HUES6 (cell line): Measurements from ENCODE around the gene GAK.

ENCODE experiments used
- H3K27ac ChIP-seq: 2 replicates; pipeline ENCODE4 v1.7.0; 2013; ENCODE audit warnings: low read depth, mild to moderate bottlenecking, low read length, inconsistent platforms
- H3K27me3 ChIP-seq: 2 replicates; pipeline ENCODE4 v1.6.1; 2013; ENCODE audit warnings: low read length; ENCODE audit not compliant: control insufficient read depth, insufficient read depth
- H3K36me3 ChIP-seq: 2 replicates; pipeline ENCODE4 v1.6.1; 2013; ENCODE audit warnings: low read length; ENCODE audit not compliant: control insufficient read depth, insufficient read depth
- H3K4me1 ChIP-seq: 2 replicates; pipeline ENCODE4 v1.6.1; 2013; ENCODE audit warnings: low read length; ENCODE audit not compliant: control insufficient read depth, insufficient read depth
- H3K4me3 ChIP-seq: 2 replicates; pipeline ENCODE4 v1.5.1; 2013; ENCODE audit warnings: low read depth, low read length
- H3K9ac ChIP-seq: one replicate; pipeline ENCODE4 v1.6.1; 2013; ENCODE audit warnings: mild to moderate bottlenecking, low read length
- H3K9me3 ChIP-seq: 2 replicates; pipeline ENCODE4 v1.6.1; 2013; ENCODE audit warnings: low read depth, low read length; ENCODE audit not compliant: control insufficient read depth, insufficient read depth

GAK gene

DNA sequence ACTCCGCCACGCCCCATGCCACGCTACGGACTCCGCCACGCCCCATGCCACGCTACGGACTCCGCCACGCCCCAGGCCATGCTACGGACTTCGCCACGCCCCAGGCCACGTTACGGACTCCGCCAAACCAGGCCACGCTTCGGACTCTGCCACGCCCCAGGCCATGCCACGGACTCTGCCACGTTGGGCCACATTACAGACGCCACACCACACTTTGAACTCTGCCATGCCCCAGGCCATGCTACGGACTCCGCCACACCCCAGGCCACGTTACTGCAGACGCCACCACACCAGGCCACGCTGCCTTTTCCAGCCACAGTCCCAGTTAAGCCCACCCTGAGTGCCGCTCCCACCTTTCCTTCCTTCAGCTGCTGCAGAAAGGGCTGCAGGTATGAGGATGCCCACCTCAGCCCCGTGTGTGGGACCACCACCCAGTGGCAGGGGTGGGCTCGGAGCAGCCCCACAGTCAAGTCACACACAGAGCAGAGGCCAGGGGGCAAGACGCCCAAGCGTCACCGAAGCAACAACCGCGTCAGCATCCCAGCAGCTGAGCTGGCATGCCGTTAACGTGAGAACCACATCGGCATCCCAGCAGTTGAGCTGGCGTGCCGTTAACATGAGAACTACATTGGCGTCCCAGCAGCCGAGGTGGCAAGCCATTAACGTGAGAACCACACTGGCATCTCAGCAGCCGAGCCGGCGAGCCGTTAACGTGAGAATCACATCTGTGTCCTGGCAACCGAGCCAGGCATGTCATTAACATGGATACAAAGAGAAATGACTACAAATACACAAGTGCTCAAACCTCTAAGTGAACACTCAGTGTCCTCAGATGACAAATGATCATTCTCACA, 26.4 kb downstream of the GAK start:
- Histone ChIP-seq H3K4me3 (no peak overlapping the region), H3K4me1 (peaks cover 8% of the 10 kb centered on the region), H3K36me3 (peaks cover 19% of the 10 kb centered on the region), H3K27ac (no peak overlapping the region), H3K9ac (no peak overlapping the region), H3K27me3 (no peaks in the 10 kb centered on the region), H3K9me3 (no peaks in the 10 kb centered on the region)

DNA sequence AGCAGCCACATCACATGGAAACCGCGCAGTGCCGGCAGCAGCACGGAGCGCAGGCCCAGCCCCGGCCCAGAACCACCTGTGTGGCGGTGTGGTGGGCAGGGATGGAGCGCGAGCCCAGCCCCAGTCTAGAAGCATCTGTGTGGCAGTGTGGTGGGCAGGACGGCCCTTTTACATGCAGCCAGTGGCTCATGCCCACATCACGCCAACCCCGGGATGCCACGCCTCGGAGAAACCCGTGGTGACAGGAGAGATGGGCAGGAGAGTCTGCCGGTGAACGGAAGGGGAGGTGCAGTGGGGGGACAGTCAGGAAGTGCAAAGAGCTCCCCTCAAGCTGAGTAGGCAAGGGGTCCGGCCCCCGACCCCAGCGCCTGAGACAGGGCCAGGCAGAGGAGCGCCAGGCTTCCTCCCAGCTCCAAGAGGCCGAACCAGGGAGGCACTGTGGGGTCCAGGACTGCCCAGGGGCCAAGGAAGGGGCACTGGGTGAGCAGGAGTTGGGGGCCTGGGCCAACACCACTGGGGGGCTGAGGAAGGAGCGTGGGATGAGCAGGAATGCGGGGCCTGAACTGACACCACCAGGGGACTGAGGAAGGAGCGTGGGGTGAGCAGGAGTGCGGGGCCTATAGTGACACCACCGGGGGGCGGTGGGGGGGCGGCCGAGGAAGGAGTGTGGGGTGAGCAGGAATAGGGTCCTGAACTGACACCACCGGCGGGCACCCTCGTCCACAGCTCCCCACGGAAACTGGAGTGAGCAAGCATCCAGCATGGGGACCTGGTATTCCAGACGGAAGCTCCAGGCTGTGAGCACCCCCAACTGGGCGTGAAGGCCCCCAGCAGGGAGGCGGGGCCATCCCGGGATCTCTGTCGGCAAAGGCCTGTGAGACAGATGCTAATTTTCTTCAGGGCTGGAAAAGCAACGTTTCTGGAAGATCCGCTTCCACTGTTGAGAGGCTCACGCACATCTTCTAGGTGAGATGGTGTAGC, 28.8 kb downstream of the GAK start:
- H3K4me3 ChIP-seq: no peak overlapping the region
- H3K9me3 ChIP-seq: no peaks in the 10 kb centered on the region
- peaks cover 18% of the 10 kb centered on the region for H3K36me3 ChIP-seq
- peaks cover 8% of the 10 kb centered on the region for H3K4me1 ChIP-seq
- H3K9ac ChIP-seq: no peak overlapping the region
- peak overlapping the region; percentile 1; the same call in 1 of the 2 replicates for H3K27ac ChIP-seq
- H3K27me3 ChIP-seq: no peaks in the 10 kb centered on the region

DNA sequence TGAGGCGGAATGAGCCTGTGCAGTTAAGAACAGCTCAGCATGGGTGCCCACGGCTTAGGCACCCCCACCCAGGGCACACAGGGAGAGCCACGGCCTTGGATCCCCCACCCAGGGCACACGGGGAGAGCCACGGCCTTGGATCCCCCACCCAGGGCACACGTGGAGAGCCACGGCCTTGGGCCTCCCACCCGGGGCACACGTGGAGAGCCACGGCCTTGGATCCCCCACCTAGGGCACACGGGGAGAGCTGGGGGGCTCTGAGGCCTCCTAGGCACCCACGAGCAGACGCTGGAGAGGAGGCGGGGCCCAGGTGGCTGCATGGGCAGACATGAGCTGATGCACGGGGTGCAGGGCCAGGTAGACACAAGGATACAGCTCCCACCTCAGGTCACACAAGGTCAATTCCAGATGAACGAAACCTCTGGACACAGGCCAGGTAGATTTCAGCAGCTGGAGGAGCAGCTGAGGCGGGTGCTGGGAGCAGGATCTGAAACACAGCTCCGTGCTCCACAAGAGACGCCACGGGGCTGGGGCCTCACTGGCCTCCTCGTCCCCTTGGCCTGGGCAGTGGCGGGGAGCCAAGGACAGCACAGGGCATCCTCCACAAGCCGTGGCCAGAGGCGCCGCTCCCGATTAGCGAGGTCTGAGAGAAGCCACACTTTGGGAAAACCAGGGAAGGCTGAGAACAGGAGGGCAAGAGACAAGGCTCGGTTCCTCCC, 30.8 kb downstream of the GAK start:
- Histone ChIP-seq H3K4me3 (no peak overlapping the region), H3K9ac (no peak overlapping the region), H3K4me1 (peaks cover 8% of the 10 kb centered on the region), H3K36me3 (peaks cover 34% of the 10 kb centered on the region), H3K9me3 (no peaks in the 10 kb centered on the region), H3K27me3 (no peaks in the 10 kb centered on the region), H3K27ac (no peak overlapping the region)

DNA sequence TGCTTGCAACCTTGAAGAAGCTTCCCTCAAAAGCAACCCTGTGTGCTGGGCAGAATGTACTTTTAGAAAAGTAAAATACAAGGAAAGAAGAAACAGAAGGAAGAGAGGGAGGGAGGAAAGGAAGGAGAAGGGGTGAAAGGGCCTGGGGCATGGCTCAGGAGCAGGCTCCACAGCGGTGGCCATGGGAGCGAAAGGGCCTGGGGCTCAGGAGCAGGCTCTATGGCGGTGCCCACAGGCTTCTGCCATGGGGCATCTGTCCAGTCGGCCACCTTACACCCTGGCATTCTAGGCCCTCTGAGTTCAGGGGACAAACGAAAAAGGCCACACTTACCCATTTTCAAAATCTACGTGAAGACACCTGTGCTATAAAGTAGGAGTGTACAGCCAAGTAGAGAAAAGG, 31.4 kb downstream of the GAK start:
- H3K9me3 ChIP-seq: no peaks in the 10 kb centered on the region
- H3K4me1 ChIP-seq: peaks cover 8% of the 10 kb centered on the region
- no peak overlapping the region for H3K4me3 ChIP-seq
- no peak overlapping the region for H3K27ac ChIP-seq
- H3K9ac ChIP-seq: no peak overlapping the region
- H3K27me3 ChIP-seq: no peaks in the 10 kb centered on the region
- peaks cover 40% of the 10 kb centered on the region for H3K36me3 ChIP-seq

DNA sequence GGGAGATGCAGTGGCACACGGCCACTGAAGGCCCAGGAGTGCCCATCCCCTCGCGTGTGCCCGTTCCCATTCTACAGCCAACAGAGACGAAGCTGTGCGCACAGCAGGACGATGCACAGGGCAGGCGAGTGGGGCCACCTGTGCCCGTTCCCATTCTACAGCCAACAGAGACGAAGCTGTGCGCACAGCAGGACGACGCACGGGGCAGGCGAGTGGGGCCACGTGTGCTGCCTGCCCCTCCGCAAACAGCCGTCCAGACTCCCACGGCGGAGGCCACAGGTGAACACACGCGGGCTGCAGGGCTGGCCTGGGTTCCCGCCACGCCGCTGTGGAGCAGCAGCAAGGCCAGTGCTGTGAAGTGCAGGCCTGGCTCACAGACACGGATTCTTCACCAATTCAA, 32.0 kb downstream of the GAK start:
- peaks cover 46% of the 10 kb centered on the region for H3K36me3 ChIP-seq
- no peak overlapping the region for H3K4me3 ChIP-seq
- no peaks in the 10 kb centered on the region for H3K9me3 ChIP-seq
- H3K9ac ChIP-seq: no peak overlapping the region
- H3K27me3 ChIP-seq: no peaks in the 10 kb centered on the region
- no peak overlapping the region for H3K27ac ChIP-seq
- peaks cover 8% of the 10 kb centered on the region for H3K4me1 ChIP-seq

DNA sequence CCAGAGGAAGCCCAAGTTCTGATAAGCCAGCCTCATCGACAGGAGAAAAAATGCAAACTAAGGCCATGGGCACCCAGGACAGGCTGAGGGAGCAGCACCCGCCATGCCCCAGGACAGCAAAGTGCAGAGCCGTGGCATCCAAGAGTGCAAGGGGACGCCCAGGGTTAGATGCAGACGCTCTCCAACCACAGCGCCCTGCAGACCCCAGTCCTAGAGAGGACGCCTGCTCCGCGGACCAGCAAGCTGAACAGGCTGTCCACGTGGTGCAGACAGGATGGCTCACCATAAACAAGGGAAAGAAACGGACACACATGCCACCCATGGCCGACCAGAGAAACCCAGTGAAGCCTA, 32.6 kb downstream of the GAK start:
- H3K27me3 ChIP-seq: no peaks in the 10 kb centered on the region
- peaks cover 8% of the 10 kb centered on the region for H3K4me1 ChIP-seq
- no peak overlapping the region for H3K9ac ChIP-seq
- no peak overlapping the region for H3K4me3 ChIP-seq
- H3K36me3 ChIP-seq: peaks cover 45% of the 10 kb centered on the region
- no peak overlapping the region for H3K27ac ChIP-seq
- no peaks in the 10 kb centered on the region for H3K9me3 ChIP-seq

DNA sequence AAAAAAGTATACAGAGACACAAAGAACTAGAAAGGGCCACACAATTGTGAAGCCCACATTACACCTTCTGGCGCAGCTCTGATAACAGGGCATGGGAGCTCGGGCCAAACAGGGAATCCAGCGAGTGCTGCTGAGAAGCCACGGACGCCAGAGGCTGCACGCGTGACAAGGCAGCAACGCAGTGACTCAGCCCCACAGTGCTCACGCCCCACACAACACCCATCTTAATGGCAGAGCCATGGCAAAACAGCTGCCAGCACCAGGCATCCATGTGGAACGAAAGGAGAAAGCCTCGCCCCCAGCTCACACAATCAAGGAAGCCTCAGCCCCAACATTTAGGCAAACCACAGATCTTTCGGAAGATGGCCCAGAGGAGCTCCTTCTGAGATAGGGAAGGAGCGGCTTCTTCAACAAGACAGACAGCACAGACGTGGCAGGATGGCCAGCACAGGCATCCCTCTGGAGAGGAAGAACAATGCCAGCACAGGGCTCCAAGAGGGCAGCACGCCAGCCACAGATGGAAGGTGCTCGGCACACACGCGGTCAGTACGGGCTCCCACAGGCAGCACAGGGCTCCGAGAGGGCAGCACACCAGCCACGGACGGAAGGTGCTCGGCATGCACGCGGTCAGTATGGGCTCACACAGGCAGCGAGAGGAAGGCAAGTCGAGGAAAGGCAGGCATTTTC, 33.1 kb downstream of the GAK start:
- H3K27ac ChIP-seq: no peak overlapping the region
- H3K36me3 ChIP-seq: peaks cover 46% of the 10 kb centered on the region
- H3K4me1 ChIP-seq: peaks cover 8% of the 10 kb centered on the region

DNA sequence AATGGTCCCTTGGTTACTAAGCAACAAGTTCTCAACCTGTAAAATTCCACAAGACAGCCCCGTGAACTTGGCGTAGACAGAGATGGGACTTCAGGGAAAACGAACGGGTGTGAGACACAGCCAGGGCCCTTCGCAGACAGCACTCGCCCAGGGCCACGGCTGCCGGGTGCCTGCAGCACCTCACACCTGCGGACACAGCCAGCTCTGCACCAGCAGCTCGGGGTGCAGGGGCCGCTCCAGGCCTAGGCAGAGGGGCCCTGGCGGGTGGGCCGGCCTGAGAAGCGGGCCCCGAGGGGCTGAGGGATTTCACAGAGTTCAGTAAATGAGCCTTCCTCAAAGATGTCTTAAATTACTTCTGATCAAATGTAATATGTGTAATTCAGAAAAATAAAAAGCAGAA, 34.0 kb downstream of the GAK start:
- Histone ChIP-seq H3K9ac (no peak overlapping the region), H3K9me3 (no peaks in the 10 kb centered on the region), H3K36me3 (peaks cover 48% of the 10 kb centered on the region), H3K27me3 (no peaks in the 10 kb centered on the region), H3K27ac (no peak overlapping the region), H3K4me3 (no peak overlapping the region), H3K4me1 (peaks cover 4% of the 10 kb centered on the region)

More for the DNA sequence above, 33.1 kb downstream of the GAK start:
- no peaks in the 10 kb centered on the region for H3K9me3 ChIP-seq
- no peak overlapping the region for H3K9ac ChIP-seq
- H3K27me3 ChIP-seq: no peaks in the 10 kb centered on the region
- no peak overlapping the region for H3K4me3 ChIP-seq

DNA sequence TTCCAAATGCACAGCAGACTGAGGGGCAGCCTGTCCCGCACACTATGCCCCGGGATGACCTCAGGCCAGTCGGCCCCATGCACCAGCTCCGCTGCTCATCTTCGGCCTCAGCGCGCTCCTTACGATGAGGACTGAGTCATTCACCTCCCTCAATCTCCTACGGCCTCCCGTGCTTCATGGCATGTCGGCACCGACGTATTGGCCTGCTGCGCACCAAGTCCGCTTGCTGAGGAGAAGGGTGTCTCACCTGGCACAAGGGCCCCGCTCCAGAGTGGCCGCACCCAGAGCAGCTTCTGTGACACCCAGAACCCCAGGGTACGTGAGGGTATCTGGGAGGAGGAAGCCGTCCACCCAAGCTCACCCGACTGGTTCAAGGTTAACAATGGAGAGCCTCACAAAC, 35.5 kb downstream of the GAK start:
- Histone ChIP-seq H3K9me3 (no peaks in the 10 kb centered on the region), H3K36me3 (peaks cover 56% of the 10 kb centered on the region), H3K4me3 (no peak overlapping the region), H3K27ac (no peak overlapping the region), H3K27me3 (no peaks in the 10 kb centered on the region), H3K4me1 (no peaks in the 10 kb centered on the region), H3K9ac (no peak overlapping the region)

DNA sequence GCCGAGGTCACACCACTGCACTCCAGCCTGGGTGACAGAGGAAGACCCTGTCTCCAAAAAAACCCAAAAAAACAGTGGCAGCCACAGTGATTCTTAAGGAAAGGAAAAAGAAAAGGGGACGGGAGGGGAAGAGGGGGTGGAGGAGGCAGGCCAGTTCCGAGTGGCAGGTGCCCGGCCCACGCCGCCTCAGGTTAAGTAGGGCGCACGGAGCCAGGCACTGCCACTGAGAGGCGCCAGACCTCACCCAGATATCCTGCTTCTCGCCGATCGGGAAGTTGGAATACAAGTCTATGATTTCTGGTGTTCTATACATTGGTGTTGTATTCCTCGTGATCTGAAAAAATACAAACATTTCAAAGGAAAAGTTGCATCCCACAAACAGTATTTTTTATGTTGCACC, 35.9 kb downstream of the GAK start:
- Histone ChIP-seq H3K4me3 (no peak overlapping the region), H3K27ac (no peak overlapping the region), H3K36me3 (peaks cover 56% of the 10 kb centered on the region)

More for the DNA sequence above, 35.9 kb downstream of the GAK start:
- Histone ChIP-seq H3K9ac (no peak overlapping the region), H3K9me3 (no peaks in the 10 kb centered on the region), H3K4me1 (no peaks in the 10 kb centered on the region), H3K27me3 (no peaks in the 10 kb centered on the region)
